ENCODE results near the gene TAF9B.
"Not testable (repeated sequence)": the region's sequence is repeated elsewhere in the genome, so short reads cannot be mapped to it uniquely, and the experiment has no call there.

Gene TAF9B

DNA sequence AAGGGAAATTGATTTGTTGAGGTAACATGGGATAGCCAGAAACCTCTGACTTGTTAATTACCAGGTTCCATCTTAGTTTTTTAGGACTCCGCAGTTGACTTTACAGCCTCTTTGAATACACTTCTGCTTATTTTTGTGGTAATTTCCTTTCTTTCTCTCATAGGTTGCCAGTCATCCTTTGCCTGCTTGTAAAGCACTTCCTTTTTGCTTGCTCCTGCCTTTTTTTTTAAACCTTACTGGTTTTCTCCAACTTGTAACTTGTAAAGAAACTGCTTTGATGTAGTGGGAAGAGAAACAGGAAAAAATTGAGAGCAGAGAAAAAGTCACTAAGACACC lies 32.8 kb downstream of the TAF9B start:
- Mint-ChIP-seq H3K27ac (ENCODE audit: low read depth) (peak overlapping the region; percentile 94), H3K4me3 (peak overlapping the region; percentile 87), H3K36me3 (ENCODE audit: insufficient read depth) (peaks cover 31% of the 10 kb centered on the region), H3K9me3 (no peaks in the 10 kb centered on the region), H3K4me1 (peaks cover 42% of the 10 kb centered on the region), H3K27me3 (no peaks in the 10 kb centered on the region)
- no peak for ATAC-seq (replicated peaks; ENCODE audit: extremely low read depth, poor library complexity, severe bottlenecking)
- no peak for DNase-seq (ENCODE audit: low spot score in 2 of 2)

DNA sequence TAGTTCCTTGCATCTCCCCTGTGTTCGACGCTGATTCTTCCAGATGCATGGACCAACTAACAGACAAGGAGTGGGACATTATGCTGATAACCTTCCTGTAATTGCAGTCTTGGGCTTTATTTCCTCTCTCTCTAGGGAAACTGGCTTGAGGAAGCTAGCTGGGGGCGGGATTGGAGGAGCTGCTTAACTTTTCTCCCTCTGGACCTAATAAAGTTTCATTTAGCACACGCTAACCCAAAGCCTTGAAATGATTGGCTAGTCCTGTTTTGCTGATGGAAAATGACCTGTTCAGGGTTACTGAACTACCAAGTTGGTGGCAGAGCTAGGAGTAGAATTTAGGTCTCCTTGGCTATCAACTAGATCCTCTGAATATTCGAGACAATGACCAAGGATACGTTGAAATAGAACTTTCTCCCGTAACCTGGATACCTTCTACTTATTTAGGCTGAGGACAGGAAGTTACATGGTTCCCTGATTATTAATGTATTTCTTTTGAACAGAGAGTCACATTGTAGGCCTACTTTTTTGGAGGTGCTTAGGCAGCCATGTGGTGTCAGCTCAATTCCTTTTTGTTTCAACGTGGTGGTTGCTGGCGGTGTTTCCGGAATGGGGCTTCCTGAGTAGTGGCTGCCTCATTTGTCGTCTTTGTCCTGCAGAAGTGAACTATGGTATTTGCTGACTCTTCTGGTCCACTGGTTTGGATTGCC lies 33.4 kb downstream of the TAF9B start:
- Mint-ChIP-seq H3K27me3 (no peaks in the 10 kb centered on the region), H3K36me3 (ENCODE audit: insufficient read depth) (peaks cover 25% of the 10 kb centered on the region), H3K4me1 (peaks cover 42% of the 10 kb centered on the region), H3K9me3 (no peaks in the 10 kb centered on the region), H3K4me3 (peak overlapping the region; percentile 87), H3K27ac (ENCODE audit: low read depth) (peak overlapping the region; percentile 94)
- ATAC-seq (replicated peaks; ENCODE audit: extremely low read depth, poor library complexity, severe bottlenecking), result no peak
- DNase-seq (ENCODE audit: low spot score in 2 of 2), result no peak

DNA sequence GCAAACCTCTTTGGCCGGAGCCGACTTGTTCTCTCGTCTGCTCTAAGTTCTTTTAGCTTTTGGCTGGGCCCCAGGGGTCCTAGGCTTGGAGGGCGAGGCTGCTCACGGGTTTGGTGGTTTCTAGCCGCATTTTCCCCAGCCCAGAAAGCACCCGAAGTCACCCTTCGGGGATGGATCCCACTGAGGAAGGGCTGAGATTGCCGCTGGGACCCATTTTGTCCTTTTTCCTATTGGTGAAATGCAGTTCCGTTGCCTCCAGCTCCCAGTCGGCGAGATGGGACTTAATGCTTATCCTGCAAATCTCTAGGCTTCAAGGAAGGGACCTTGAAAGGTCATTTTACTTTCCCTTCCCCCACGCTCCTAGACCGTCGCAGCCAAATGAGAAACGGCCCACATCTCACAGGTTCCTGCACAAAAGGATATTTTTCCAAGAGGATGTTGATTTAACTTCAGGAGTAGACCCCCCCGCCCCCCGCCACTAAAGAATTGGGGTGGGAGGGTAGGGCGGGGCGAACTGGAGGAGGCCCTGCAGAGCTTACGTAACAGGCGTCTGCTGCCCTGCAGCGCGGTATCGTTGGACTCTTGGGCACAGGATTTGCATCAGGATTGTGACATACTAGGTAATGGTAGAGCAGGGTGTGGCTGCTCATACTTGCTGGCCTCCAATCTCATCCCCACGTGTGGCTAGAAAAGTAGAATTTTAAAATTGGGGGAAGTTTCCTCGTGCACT lies 34.8 kb downstream of the TAF9B start:
- DNase-seq (ENCODE audit: low spot score in 2 of 2) (no peak), ATAC-seq (replicated peaks; ENCODE audit: extremely low read depth, poor library complexity, severe bottlenecking) (no peak)
- no peaks in the 10 kb centered on the region for H3K27me3 Mint-ChIP-seq
- peaks cover 40% of the 10 kb centered on the region for H3K4me1 Mint-ChIP-seq
- H3K4me3 Mint-ChIP-seq, result peak overlapping the region; percentile 87
- no peaks in the 10 kb centered on the region for H3K9me3 Mint-ChIP-seq
- H3K27ac Mint-ChIP-seq (ENCODE audit: low read depth), result peak overlapping the region; percentile 94
- H3K36me3 Mint-ChIP-seq (ENCODE audit: insufficient read depth), result peaks cover 24% of the 10 kb centered on the region

DNA sequence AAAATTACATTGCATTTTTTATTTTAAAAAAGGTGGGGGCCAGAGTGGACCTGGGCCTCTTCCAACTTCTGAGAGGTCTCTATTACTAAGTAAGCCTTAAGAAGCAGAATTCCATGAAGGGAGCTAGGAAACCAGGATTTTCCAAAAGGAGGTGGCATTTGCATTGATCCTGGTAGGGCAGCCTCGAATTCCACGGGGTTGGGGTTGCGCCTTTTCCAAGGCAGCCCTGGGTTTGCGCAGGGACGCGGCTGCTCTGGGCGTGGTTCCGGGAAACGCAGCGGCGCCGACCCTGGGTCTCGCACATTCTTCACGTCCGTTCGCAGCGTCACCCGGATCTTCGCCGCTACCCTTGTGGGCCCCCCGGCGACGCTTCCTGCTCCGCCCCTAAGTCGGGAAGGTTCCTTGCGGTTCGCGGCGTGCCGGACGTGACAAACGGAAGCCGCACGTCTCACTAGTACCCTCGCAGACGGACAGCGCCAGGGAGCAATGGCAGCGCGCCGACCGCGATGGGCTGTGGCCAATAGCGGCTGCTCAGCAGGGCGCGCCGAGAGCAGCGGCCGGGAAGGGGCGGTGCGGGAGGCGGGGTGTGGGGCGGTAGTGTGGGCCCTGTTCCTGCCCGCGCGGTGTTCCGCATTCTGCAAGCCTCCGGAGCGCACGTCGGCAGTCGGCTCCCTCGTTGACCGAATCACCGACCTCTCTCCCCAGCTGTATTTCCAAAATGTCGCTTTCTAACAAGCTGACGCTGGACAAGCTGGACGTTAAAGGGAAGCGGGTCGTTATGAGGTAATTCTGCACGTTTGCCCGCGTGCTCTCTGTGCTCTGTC lies 35.6 kb downstream of the TAF9B start, which contains the start of gene PGK1:
Gene PGK1, plus strand, starts transcription at position 626 of the 824 bp plus-strand sequence. Its CDS starts 93 bp downstream, at position 719.
- ATAC-seq (replicated peaks; ENCODE audit: extremely low read depth, poor library complexity, severe bottlenecking) (peak; percentile 93), DNase-seq (ENCODE audit: low spot score in 2 of 2) (peak; percentile 75 to 92)
- H3K4me3 Mint-ChIP-seq, result peak within 1 kb of the TSS; percentile 87
- peaks cover 24% of the 10 kb centered on the region for H3K36me3 Mint-ChIP-seq (ENCODE audit: insufficient read depth)
- H3K9me3 Mint-ChIP-seq, result no peaks in the 10 kb centered on the region
- peaks cover 37% of the 10 kb centered on the region for H3K4me1 Mint-ChIP-seq
- H3K27me3 Mint-ChIP-seq, result no peaks in the 10 kb centered on the region
- H3K27ac Mint-ChIP-seq (ENCODE audit: low read depth), result peak within 1 kb of the TSS; percentile 94

DNA sequence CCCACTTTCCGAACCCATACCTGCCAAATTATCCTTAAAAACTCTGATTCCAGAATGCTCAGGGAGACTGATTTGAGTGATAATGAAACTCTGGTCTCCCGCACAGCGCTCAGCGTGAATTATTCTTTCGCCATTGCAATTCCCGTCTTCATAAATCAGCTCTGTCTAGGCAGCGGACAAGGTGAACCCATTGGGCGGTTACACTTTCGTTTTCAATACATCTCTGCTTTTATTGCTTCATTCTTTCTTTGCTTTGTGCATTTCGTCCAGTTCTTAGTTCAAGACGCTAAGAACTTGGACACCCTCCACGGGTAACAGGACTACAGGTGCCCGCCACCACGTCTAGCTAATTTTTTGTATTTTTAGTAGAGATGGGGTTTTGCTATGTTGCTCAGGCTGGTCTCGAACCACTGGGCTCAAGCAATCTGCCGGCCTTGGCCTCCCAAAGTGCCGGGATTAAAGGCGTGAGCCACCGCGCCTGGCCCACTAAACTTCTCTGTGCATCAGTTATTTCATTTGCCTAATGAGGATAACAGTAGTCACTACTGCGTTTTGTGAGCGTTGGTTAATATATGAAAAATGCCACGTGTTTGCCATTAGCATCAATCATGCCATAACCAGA lies 36.3 kb downstream of the TAF9B start:
- no peaks in the 10 kb centered on the region for H3K27me3 Mint-ChIP-seq
- peaks cover 33% of the 10 kb centered on the region for H3K4me1 Mint-ChIP-seq
- peaks cover 24% of the 10 kb centered on the region for H3K36me3 Mint-ChIP-seq (ENCODE audit: insufficient read depth)

DNA sequence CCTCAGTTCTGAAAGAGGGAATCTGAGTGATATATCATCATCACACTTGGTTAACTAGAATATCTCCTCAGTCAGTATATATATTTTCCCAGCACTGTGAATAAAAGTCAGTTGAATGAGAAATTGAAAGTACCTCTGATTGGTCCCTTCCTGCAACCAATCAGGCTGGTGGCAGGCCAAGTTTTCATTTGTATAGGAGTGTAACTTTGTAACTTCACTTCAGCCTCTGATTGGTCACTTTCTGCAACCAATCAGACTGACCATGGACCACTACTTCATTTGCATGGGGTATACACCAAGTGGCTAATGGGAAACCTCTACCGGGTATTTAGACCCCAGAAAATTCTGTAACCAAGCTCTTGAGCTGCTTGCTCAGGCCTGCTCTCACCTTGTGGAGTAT lies 37.4 kb downstream of the TAF9B start:
- ATAC-seq (replicated peaks; ENCODE audit: extremely low read depth, poor library complexity, severe bottlenecking), result no peak
- Mint-ChIP-seq H3K4me3 (no peak overlapping the region), H3K4me1 (peaks cover 22% of the 10 kb centered on the region), H3K27ac (ENCODE audit: low read depth) (no peak overlapping the region), H3K9me3 (no peaks in the 10 kb centered on the region), H3K27me3 (no peaks in the 10 kb centered on the region), H3K36me3 (ENCODE audit: insufficient read depth) (peaks cover 19% of the 10 kb centered on the region)
- no peak for DNase-seq (ENCODE audit: low spot score in 2 of 2)

More for the DNA sequence above, 36.3 kb downstream of the TAF9B start:
- no peaks in the 10 kb centered on the region for H3K9me3 Mint-ChIP-seq
- DNase-seq (ENCODE audit: low spot score in 2 of 2), result no peak
- peak overlapping the region; percentile 94 for H3K27ac Mint-ChIP-seq (ENCODE audit: low read depth)
- no peak for ATAC-seq (replicated peaks; ENCODE audit: extremely low read depth, poor library complexity, severe bottlenecking)
- peak overlapping the region; percentile 87 for H3K4me3 Mint-ChIP-seq

DNA sequence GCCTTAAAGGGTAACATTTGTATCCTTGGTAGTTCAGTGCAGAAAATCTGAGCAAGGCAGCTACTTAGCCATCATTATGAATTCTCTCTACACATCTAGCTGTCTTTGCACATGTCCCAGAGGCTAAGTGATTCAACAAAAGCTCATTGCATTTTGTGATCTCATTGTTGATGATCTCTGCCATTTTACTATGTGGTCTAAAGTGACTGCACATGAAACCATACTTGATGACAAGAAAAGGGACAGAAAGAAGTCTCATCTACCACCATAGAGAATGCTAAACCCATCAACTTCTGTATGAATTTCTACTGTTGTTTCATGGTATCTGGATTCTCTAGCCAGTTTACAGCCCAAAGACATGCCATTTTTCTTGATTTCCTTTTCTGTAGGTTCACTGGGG lies 41.3 kb downstream of the TAF9B start:
- Mint-ChIP-seq H3K27me3 (no peaks in the 10 kb centered on the region), H3K9me3 (no peaks in the 10 kb centered on the region), H3K4me3 (no peak overlapping the region), H3K4me1 (no peaks in the 10 kb centered on the region), H3K27ac (ENCODE audit: low read depth) (no peak overlapping the region), H3K36me3 (ENCODE audit: insufficient read depth) (no peaks in the 10 kb centered on the region)
- ATAC-seq (replicated peaks; ENCODE audit: extremely low read depth, poor library complexity, severe bottlenecking) (no peak), DNase-seq (ENCODE audit: low spot score in 2 of 2) (no peak)

DNA sequence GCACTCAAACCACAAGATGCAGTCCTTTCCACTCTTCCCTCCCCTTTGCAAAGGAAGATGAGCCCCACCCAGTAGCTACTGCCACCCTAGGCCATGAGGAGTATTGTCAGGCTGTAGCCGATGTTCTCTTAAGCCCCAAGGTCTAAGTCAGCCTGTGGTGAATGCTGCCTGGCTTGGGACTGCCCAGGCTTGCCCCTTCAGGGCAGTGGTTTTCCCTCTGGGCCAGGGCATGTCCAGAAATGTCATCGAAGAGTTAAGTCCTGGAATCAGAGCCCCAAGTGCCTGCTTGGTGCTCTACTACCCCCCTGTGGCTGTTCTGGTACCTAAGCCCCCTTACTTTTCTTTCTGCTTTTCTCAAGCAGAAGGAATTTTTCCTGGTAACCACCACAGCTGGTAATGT lies 47.2 kb downstream of the TAF9B start:
- no peaks in the 10 kb centered on the region for H3K27me3 Mint-ChIP-seq
- H3K4me1 Mint-ChIP-seq, result no peaks in the 10 kb centered on the region
- H3K4me3 Mint-ChIP-seq, result no peak overlapping the region
- no peaks in the 10 kb centered on the region for H3K36me3 Mint-ChIP-seq (ENCODE audit: insufficient read depth)
- no peak for DNase-seq (ENCODE audit: low spot score in 2 of 2)
- H3K9me3 Mint-ChIP-seq, result no peaks in the 10 kb centered on the region
- no peak overlapping the region for H3K27ac Mint-ChIP-seq (ENCODE audit: low read depth)
- peak; percentile 24 for ATAC-seq (replicated peaks; ENCODE audit: extremely low read depth, poor library complexity, severe bottlenecking)

DNA sequence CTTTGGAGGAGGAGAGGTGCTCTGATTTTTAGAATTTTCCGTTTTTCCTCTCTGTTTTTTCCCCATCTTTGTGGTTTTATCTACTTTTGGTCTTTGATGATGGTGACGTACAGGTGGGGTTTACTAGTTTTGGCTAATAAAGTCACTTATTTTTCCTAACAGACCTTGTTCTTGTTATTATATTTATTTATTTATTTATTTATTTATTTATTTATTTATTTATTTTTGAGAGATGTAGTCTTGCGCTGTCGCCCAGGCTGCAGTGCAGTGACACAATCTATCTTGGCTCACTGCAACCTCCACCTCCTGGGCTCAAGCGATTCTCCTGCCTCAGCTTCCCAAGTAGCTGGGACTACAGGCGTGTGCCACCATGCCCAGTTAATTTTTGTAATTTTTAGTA lies 58.0 kb downstream of the TAF9B start:
- not testable (repeated sequence) for H3K27me3 Mint-ChIP-seq; H3K4me1 Mint-ChIP-seq; H3K4me3 Mint-ChIP-seq; DNase-seq (ENCODE audit: low spot score in 2 of 2); H3K27ac Mint-ChIP-seq (ENCODE audit: low read depth); ATAC-seq (replicated peaks; ENCODE audit: extremely low read depth, poor library complexity, severe bottlenecking); H3K9me3 Mint-ChIP-seq; H3K36me3 Mint-ChIP-seq (ENCODE audit: insufficient read depth)
